Omental fat pad (tissue), 4 donors: Measurements from ENCODE around the gene GNAZ. TPM values are rescaled to one million over a fixed set of nuclear protein-coding genes. Genes with fewer than 3 reads are reported as not detected.

Experiments
- ATAC-seq: fragments of 150-250 bp; one replicate; pipeline ENCODE4 v1.9.1; 2016; ENCODE audit warnings: mild to moderate bottlenecking, moderate library complexity; ENCODE audit not compliant: low FRiP score
- DNase-seq: peaks from one replicate; pipeline ENCODE4 v3.0.0-alpha.2; 2019; ENCODE audit warnings: low spot score
- CTCF ChIP-seq, 3 donors: fragments of 450-650 bp; IDR thresholded peaks; one replicate each; pipeline ENCODE4 v1.5.1; 2016 to 2017; ENCODE audit warnings: antibody characterized with exemption in 3 of 3, mild to moderate bottlenecking in 3 of 3, moderate library complexity in 2 of 3
- total RNA-seq, 4 donors: library from RNA; depleted of rRNA; stranded (reverse); fragments of >200 nt; gene quantifications; one replicate each; pipeline ENCODE4 v1.1.0, GENCODE V29; 2016

GNAZ gene
- total RNA-seq, 4 donors from 2014 or later: 8.6 to 25.1 (median 16.5) TPM

GRCh38 chr22:23155831-23156230 is 85.5 kb downstream of the GNAZ start:
- TF ChIP-seq CTCF (IDR thresholded peaks at IDR 0.05): no peak
- DNase-seq (no peak), ATAC-seq (no peak)

GRCh38 chr22:23156286-23156685 is 86.0 kb downstream of the GNAZ start:
- DNase-seq: no peak
- ATAC-seq: no peak
- no peak for TF ChIP-seq CTCF (IDR thresholded peaks at IDR 0.05)

GRCh38 chr22:23157560-23158515 is 87.5 kb downstream of the GNAZ start:
- ATAC-seq: no peak
- no peak for DNase-seq
- TF ChIP-seq CTCF (IDR thresholded peaks at IDR 0.05): no peak

- ATAC-seq: no peak
- no peak for TF ChIP-seq CTCF (IDR thresholded peaks at IDR 0.05)
Observed at GRCh38 chr22:23158516-23159290, 88.4 kb downstream of the GNAZ start.

GRCh38 chr22:23159291-23159630 is 88.9 kb downstream of the GNAZ start:
- no peak for TF ChIP-seq CTCF (IDR thresholded peaks at IDR 0.05)
- DNase-seq (no peak), ATAC-seq (no peak)

More at GRCh38 chr22:23158516-23159290, 88.4 kb downstream of the GNAZ start:
- no peak for DNase-seq

- no peak for TF ChIP-seq CTCF (IDR thresholded peaks at IDR 0.05)
- DNase-seq: no peak
- ATAC-seq: no peak
Observed at GRCh38 chr22:23161029-23161428, 90.7 kb downstream of the GNAZ start.
